Neural progenitor cell (in vitro differentiated cells): ENCODE results near the gene MYH6.

Experiments used
- CTCF ChIP-seq: fragments of 200-600 bp; sonication (generic); IDR thresholded peaks from 2 replicates; pipeline ENCODE4 v1.5.1; 2017; ENCODE audit warnings: antibody characterized with exemption, mild to moderate bottlenecking
- EZH2 ChIP-seq: fragments of 200-600 bp; sonication (generic); IDR thresholded peaks from 2 replicates; pipeline ENCODE4 v1.6.1; 2017; ENCODE audit warnings: antibody characterized with exemption, mild to moderate bottlenecking, moderate library complexity
- EZH2phosphoT487 ChIP-seq: fragments of 200-600 bp; sonication (generic); IDR thresholded peaks from 2 replicates; pipeline ENCODE4 v1.6.1; 2017; ENCODE audit warnings: antibody characterized with exemption

GRCh38 chr14:23450379-23450778 lies 42.3 kb upstream of the MYH6 start:
- no peak for TF ChIP-seq EZH2phosphoT487
- no peak for TF ChIP-seq CTCF
- TF ChIP-seq EZH2: no peak
